Muscle layer of duodenum (tissue), 2 donors: ENCODE results near the gene EVX1.

Source experiments
- H3K27ac ChIP-seq: one replicate; pipeline ENCODE4 v1.7.0; 2013; ENCODE audit warnings: mild to moderate bottlenecking, low read length
- H3K27me3 ChIP-seq: one replicate; pipeline ENCODE4 v1.7.0; 2013; ENCODE audit warnings: low read depth, mild to moderate bottlenecking, control low read depth, low read length
- H3K36me3 ChIP-seq, 2 donors: one replicate each; pipeline ENCODE4 v1.7.0; 2013; ENCODE audit warnings: low read length in 2 of 2, control low read depth in 1 of 2, mild to moderate bottlenecking in 1 of 2; ENCODE audit not compliant: insufficient read depth in 2 of 2, control insufficient read depth in 1 of 2
- H3K4me1 ChIP-seq, 2 donors: one replicate each; pipeline ENCODE4 v1.7.0; 2013; ENCODE audit warnings: low read length in 2 of 2, mild to moderate bottlenecking in 2 of 2, control low read depth in 1 of 2, moderate library complexity in 1 of 2; ENCODE audit not compliant: insufficient read depth in 2 of 2, control insufficient read depth in 1 of 2
- H3K4me3 ChIP-seq, 2 donors: one replicate each; pipeline ENCODE4 v1.7.0; 2013; ENCODE audit warnings: low read length in 2 of 2, low read depth in 1 of 2, mild to moderate bottlenecking in 1 of 2
- H3K9me3 ChIP-seq, 2 donors: one replicate each; pipeline ENCODE4 v1.7.0; 2013; ENCODE audit warnings: low read length in 2 of 2, control low read depth in 1 of 2, mild to moderate bottlenecking in 1 of 2; ENCODE audit not compliant: control insufficient read depth in 1 of 2
- donor health status: healthy.

The EVX1 gene

GRCh38 chr7:27269455-27269854, 26.9 kb downstream of the EVX1 start:
- H3K27ac ChIP-seq = no peak overlapping the region
- no peaks in the 10 kb centered on the region for H3K36me3 ChIP-seq
- H3K4me3 ChIP-seq = no peak overlapping the region
- peaks cover 6% of the 10 kb centered on the region in 2 donors for H3K9me3 ChIP-seq
- H3K27me3 ChIP-seq = no peaks in the 10 kb centered on the region
- no peaks in the 10 kb centered on the region for H3K4me1 ChIP-seq

GRCh38 chr7:27271384-27271783, 28.8 kb downstream of the EVX1 start:
- H3K9me3 ChIP-seq = peaks cover 6% of the 10 kb centered on the region in 2 donors
- H3K4me1 ChIP-seq = no peaks in the 10 kb centered on the region
- H3K27ac ChIP-seq = no peak overlapping the region
- H3K4me3 ChIP-seq = no peak overlapping the region
- no peaks in the 10 kb centered on the region for H3K36me3 ChIP-seq
- H3K27me3 ChIP-seq = no peaks in the 10 kb centered on the region

- H3K27ac ChIP-seq = no peak overlapping the region
Measured at GRCh38 chr7:27277628-27278027, 35.0 kb downstream of the EVX1 start.

GRCh38 chr7:27283558-27283957, 41.0 kb downstream of the EVX1 start:
- no peak overlapping the region for H3K27ac ChIP-seq
- no peak overlapping the region for H3K4me3 ChIP-seq
- H3K27me3 ChIP-seq = no peaks in the 10 kb centered on the region
- H3K4me1 ChIP-seq = no peaks in the 10 kb centered on the region
- no peaks in the 10 kb centered on the region for H3K9me3 ChIP-seq
- no peaks in the 10 kb centered on the region for H3K36me3 ChIP-seq

More at GRCh38 chr7:27277628-27278027, 35.0 kb downstream of the EVX1 start:
- Histone ChIP-seq H3K9me3 (peaks cover 0 to 4% of the 10 kb centered on the region in 2 donors), H3K36me3 (no peaks in the 10 kb centered on the region), H3K27me3 (no peaks in the 10 kb centered on the region), H3K4me1 (no peaks in the 10 kb centered on the region), H3K4me3 (no peak overlapping the region)

GRCh38 chr7:27295236-27295635, 52.6 kb downstream of the EVX1 start:
- Histone ChIP-seq H3K27ac (no peak overlapping the region), H3K27me3 (no peaks in the 10 kb centered on the region), H3K9me3 (no peaks in the 10 kb centered on the region), H3K36me3 (no peaks in the 10 kb centered on the region), H3K4me1 (no peaks in the 10 kb centered on the region), H3K4me3 (no peak overlapping the region)

- Histone ChIP-seq H3K4me3 (no peak overlapping the region), H3K9me3 (no peaks in the 10 kb centered on the region), H3K27me3 (no peaks in the 10 kb centered on the region), H3K4me1 (no peaks in the 10 kb centered on the region), H3K36me3 (no peaks in the 10 kb centered on the region), H3K27ac (no peak overlapping the region)
Measured at GRCh38 chr7:27297356-27297755, 54.8 kb downstream of the EVX1 start.
